Transverse colon (tissue), 4 donors: ENCODE measurements around the gene ZNF362. TPM values are rescaled to one million over a fixed set of nuclear protein-coding genes. Genes with fewer than 3 reads are reported as not detected.
A peak's percentile ranks its signal among the peaks of the same experiment; 100 is the strongest.
"Not testable (repeated sequence)": the region's sequence is repeated elsewhere in the genome, so short reads cannot be mapped to it uniquely, and the experiment has no call there.

Experiments used
- DNase-seq: peaks from one replicate; pipeline ENCODE4 v3.0.0-alpha.2; 2019
- H3K27ac ChIP-seq, 4 donors: fragments of 200-600 bp; sonication (generic); 2 replicates each; pipeline ENCODE4 v1.5.1; 2016 to 2018; ENCODE audit warnings: inconsistent platforms in 4 of 4
- H3K27me3 ChIP-seq: fragments of 200-600 bp; sonication (generic); 2 replicates; pipeline ENCODE4 v1.5.1; 2017; ENCODE audit warnings: inconsistent platforms
- H3K36me3 ChIP-seq, 4 donors: fragments of 200-600 bp; sonication (generic); 2 replicates each; pipeline ENCODE4 v1.5.1; 2017 to 2019; ENCODE audit warnings: inconsistent platforms in 4 of 4
- H3K4me1 ChIP-seq, 4 donors: fragments of 200-600 bp; sonication (generic); 2 replicates each; pipeline ENCODE4 v1.5.1; 2017 to 2020; ENCODE audit warnings: inconsistent platforms in 4 of 4
- H3K4me3 ChIP-seq, 4 donors: fragments of 200-600 bp; sonication (generic); 1 replicate in 1 of 4; 2 replicates in 3 of 4; pipeline versions ENCODE4 v1.5.1 to v1.6.1; 2017 to 2019; ENCODE audit warnings: inconsistent platforms in 4 of 4
- H3K9me3 ChIP-seq, 2 donors: fragments of 200-600 bp; sonication (generic); 2 replicates each; pipeline ENCODE4 v1.5.1; 2017 to 2019; ENCODE audit warnings: inconsistent platforms in 2 of 2
- EP300 ChIP-seq: sonication (generic); formaldehyde crosslinking; IDR thresholded peaks from one replicate; pipeline ENCODE4 v1.6.1; 2017; ENCODE audit warnings: antibody characterized with exemption, low read depth
- POLR2A ChIP-seq: fragments of 450-650 bp; IDR thresholded peaks from one replicate; pipeline ENCODE4 v1.6.1; 2016; ENCODE audit warnings: antibody characterized with exemption, mild to moderate bottlenecking, moderate library complexity
- POLR2AphosphoS5 ChIP-seq, 3 donors: sonication (generic); formaldehyde crosslinking; IDR thresholded peaks; one replicate each; pipeline ENCODE4 v1.6.1; 2016; ENCODE audit warnings: antibody characterized with exemption in 3 of 3
- WGBS, 2 donors: methylation state at CpG; one replicate each; pipeline ENCODE4 v1.1.5; 2018; ENCODE audit warnings: low coverage in 1 of 2; 5-methylcytosine and 5-hydroxymethylcytosine counted together
- in situ Hi-C, 4 donors: fragments of 200-750 bp; cut with MboI; loops; one replicate each; pipeline versions ENCODE4 v1.15.0 to v1.15.1; 2017; ENCODE audit warnings: low sequenced_read_pairs in 3 of 4, low pct_ligation_motif_present in 1 of 4, low pct_unique_long_range_greater_than_20kb in 1 of 4
- intact Hi-C: fragments of 100-400 bp; cut with DNase I; formaldehyde crosslinking; loops from one replicate; pipeline ENCODE4 v1.15.1; 2023; ENCODE audit warnings: low total_unique reads
- total RNA-seq, 4 donors: library from RNA; depleted of rRNA; stranded (reverse); fragments of >200 nt; gene quantifications; one replicate each; pipeline ENCODE4 v1.1.0, GENCODE V29; 2016
- TF ChIP-seq, protein P1 (sequence below), 5 experiments: fragments of 200-600 bp in 3 of 5; fragments of 450-650 bp in 2 of 5; sonication (generic) in 3 of 5; IDR thresholded peaks; 1 replicate in 2 of 5; 2 replicates in 3 of 5; pipeline ENCODE4 v1.5.1; 2016 to 2017; ENCODE audit warnings: antibody characterized with exemption in 5 of 5, inconsistent platforms in 3 of 5, mild to moderate bottlenecking in 2 of 5, moderate library complexity in 1 of 5

Gene ZNF362
- total RNA-seq, 4 donors from 2014 or later: 7.9 to 121 (median 12.1) TPM

DNA sequence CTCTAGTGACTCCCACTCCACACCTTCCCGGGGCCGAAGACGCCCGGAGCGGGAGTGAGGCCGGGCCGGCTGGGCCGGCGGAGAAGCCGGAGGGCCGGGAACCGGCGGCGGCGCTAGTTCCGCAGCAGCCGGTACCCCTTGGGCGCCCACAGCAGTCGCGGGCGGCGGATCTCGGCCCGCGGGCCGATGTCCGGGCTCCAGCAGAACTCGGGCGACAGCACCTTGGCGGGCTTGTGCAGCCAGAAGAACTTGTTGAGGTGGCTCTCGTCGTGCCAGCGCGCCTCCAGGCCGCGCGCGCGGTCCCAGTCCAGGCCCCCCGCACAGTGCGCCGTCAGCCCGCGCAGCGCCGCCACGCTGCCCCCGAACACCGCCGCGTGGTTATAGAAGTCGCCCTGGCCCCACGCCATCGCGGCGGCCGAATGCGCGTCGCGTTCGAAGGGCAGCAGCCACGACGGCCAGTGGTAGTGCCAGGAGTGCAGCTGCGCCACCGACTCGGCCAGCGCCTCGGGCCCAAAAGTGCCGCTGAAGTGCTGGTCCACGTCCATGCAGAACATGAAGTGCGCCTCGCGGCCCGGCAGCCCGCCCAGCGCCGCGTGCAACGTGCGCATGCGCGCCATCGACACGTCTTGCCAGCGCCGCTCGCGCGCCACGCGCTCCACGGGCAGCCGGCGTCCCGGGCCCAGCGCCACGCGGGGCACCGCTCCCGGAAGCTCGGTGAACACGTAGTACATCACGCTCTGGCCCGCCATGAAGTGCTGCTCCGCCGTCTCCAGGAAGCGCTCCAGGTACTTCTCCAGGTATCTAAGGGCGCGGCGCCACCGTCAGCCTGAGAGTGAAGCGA is 50.6 kb downstream of the ZNF362 start:
- peaks cover 5 to 10% (median 8%) of the 10 kb centered on the region in 4 donors for H3K4me1 ChIP-seq
- intact Hi-C loops: loop anchor here (10.0 kb wide), 1 partner anchor 1068 kb away; no protein-coding TSS in a partner anchor
- in situ Hi-C loops: no loop called here
- H3K27me3 ChIP-seq: peaks cover 18% of the 10 kb centered on the region
- DNase-seq: no peak
- H3K27ac ChIP-seq: no peak overlapping the region
- H3K9me3 ChIP-seq: no peaks in the 10 kb centered on the region
- 44% methylated on average over 92 of the region's 113 CpGs; no CpG with 5 or more reads in 1 of the 2 donors for WGBS, 2 donors
- no peaks in the 10 kb centered on the region for H3K36me3 ChIP-seq
- TF ChIP-seq POLR2A (no peak), EP300 (no peak), POLR2AphosphoS5 (IDR thresholded peaks at IDR 0.05) (no peak)
- TF ChIP-seq, protein P1, sequence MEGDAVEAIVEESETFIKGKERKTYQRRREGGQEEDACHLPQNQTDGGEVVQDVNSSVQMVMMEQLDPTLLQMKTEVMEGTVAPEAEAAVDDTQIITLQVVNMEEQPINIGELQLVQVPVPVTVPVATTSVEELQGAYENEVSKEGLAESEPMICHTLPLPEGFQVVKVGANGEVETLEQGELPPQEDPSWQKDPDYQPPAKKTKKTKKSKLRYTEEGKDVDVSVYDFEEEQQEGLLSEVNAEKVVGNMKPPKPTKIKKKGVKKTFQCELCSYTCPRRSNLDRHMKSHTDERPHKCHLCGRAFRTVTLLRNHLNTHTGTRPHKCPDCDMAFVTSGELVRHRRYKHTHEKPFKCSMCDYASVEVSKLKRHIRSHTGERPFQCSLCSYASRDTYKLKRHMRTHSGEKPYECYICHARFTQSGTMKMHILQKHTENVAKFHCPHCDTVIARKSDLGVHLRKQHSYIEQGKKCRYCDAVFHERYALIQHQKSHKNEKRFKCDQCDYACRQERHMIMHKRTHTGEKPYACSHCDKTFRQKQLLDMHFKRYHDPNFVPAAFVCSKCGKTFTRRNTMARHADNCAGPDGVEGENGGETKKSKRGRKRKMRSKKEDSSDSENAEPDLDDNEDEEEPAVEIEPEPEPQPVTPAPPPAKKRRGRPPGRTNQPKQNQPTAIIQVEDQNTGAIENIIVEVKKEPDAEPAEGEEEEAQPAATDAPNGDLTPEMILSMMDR (IDR thresholded peaks at IDR 0.05): no peak
- H3K4me3 ChIP-seq: peak overlapping the region in 2 of 4 donors; percentile 19 to 35

DNA sequence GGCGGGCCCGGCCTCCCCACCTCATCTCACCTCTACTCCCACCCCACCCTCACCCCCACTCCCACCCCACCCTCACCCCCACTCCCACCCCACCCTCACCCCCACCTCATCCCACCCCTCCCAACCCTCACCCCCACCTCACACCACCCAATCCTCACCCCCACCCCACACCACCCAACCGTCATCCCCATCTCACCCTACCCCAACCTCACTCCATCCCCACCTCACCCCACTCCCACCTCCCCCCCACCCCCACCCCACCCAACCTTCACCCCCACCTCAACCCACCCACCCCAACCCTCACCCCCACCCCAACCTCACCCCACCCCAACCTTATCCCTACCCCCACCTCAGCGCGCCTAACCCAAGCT is 51.2 kb downstream of the ZNF362 start:
- TF ChIP-seq POLR2A (no peak), POLR2AphosphoS5 (IDR thresholded peaks at IDR 0.05) (no peak), EP300 (no peak)
- TF ChIP-seq, protein P1 (IDR thresholded peaks at IDR 0.05): no peak
- peaks cover 18% of the 10 kb centered on the region for H3K27me3 ChIP-seq
- 93% methylated on average over 2 of the region's 5 CpGs; no CpG with 5 or more reads in 1 of the 2 donors for WGBS, 2 donors
- in situ Hi-C loops (no loop called here), intact Hi-C loops (loop anchor here (10.0 kb wide), 1 partner anchor 1067 kb away; no protein-coding TSS in a partner anchor)
- H3K4me1 ChIP-seq: peaks cover 5 to 10% (median 8%) of the 10 kb centered on the region in 4 donors
- H3K4me3 ChIP-seq: no peak overlapping the region
- H3K9me3 ChIP-seq: no peaks in the 10 kb centered on the region
- no peak overlapping the region for H3K27ac ChIP-seq
- no peaks in the 10 kb centered on the region for H3K36me3 ChIP-seq
- no peak for DNase-seq

DNA sequence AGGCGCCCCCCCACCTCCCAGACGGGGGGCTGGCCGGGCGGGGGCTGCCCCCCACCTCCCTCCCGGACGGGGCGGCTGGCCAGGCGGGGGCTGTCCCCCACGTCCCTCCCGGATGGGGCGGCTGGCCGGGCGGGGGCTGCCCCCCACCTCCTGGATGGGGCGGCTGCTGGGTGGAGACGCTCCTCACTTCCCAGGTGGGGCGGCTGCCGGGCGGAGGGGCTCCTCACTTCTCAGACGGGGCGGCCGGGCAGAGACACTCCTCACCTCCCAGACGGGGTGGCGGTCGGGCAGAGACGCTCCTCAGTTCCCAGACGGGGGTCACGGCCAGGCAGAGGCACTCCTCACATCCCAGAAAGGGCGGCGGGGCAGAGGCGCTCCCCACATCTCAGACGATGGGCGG is 53.1 kb downstream of the ZNF362 start:
- WGBS, 2 donors: 97% methylated on average over 22 of the region's 32 CpGs; no CpG with 5 or more reads in 1 of the 2 donors
- H3K4me3 ChIP-seq, H3K36me3 ChIP-seq, H3K9me3 ChIP-seq, H3K27ac ChIP-seq, DNase-seq, in situ Hi-C loops: not testable (repeated sequence)
- H3K4me1 ChIP-seq: peaks cover 5 to 10% (median 8%) of the 10 kb centered on the region in 4 donors
- intact Hi-C loops: loop anchor here (10.0 kb wide), 1 partner anchor 1065 kb away; no protein-coding TSS in a partner anchor
- peaks cover 18% of the 10 kb centered on the region for H3K27me3 ChIP-seq

DNA sequence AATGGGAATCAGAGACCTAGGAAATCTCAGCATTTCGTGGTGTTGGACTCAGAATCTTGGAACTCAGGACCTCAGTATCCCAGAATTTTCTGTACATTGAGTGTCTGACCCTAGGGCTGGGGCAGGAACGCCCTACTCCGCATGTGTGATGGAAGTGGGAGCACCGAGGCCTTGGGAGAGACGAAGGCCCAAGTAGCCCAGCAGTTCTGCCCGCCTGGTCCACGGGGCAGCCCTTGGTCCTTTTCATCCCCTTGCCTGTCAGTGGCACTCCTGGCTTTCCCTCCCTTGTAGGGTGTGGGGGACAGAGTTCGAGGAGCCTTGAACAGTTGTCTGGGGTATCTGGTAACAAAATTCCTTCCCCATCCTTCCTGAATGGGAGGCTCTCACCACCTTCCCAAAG is 54.4 kb downstream of the ZNF362 start:
- Histone ChIP-seq H3K9me3 (no peaks in the 10 kb centered on the region), H3K36me3 (no peaks in the 10 kb centered on the region), H3K27ac (no peak overlapping the region), H3K27me3 (peaks cover 17% of the 10 kb centered on the region), H3K4me3 (no peak overlapping the region), H3K4me1 (peaks cover 5 to 10% (median 8%) of the 10 kb centered on the region in 4 donors)
- DNase-seq: no peak
- in situ Hi-C loops: no loop called here
- intact Hi-C loops: no loop called here
- 88% methylated on average over 7 of the region's 8 CpGs; no CpG with 5 or more reads in 1 of the 2 donors for WGBS, 2 donors
- TF ChIP-seq POLR2AphosphoS5 (IDR thresholded peaks at IDR 0.05): no peak
- TF ChIP-seq, protein P1 (IDR thresholded peaks at IDR 0.05): no peak
- TF ChIP-seq EP300: no peak
- TF ChIP-seq POLR2A: no peak
